ENCODE results near the gene NEBL.

Gene NEBL

DNA sequence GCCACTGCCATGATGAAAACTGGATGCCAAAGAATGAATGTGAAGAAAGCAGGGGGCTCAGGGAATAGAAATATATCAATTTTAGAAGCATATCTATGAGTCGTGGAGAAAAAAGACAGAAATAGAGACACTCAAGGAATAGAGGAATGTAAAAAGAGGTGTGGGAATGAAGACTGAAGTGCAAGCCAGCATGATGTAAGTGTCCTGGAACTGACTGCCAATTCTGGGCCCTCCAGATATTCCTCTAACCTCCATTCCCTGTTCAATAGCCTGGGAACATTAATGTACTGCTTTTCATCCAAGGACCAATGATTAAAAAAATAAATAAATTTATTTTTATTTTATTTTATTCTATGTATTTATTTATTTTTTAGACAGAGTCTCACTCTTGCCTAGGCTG is 40.6 kb downstream of the NEBL start:
- DNase-seq: no peak

DNA sequence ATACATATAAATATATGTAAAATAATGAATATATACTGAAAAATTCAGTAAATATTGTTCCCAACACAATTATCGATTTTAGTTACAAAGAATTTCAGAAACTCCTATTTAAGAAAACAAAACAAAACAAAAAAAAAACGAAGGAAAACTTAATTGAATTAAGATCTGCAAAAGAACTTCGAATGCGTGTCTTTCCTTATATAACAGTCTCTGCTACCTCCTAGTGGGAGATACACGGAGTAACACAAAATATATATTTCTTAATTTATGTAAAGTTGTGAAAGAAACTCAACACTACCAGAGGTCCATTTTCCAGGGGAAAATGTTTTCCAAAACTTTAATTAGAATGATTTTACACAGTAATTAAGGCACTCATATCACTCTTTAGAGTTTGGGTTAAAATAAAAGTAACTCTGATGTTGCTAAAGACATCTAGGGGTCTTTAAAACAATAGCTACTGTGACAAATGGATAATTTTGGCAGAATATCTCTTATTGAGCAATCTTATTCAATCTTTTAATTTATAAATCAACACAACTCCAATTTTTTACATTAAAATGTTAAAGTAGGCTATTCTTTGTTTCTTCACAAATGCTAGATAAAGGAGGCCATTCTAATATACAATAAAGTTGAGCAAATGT is 41.6 kb downstream of the NEBL start:
- no peak for DNase-seq

DNA sequence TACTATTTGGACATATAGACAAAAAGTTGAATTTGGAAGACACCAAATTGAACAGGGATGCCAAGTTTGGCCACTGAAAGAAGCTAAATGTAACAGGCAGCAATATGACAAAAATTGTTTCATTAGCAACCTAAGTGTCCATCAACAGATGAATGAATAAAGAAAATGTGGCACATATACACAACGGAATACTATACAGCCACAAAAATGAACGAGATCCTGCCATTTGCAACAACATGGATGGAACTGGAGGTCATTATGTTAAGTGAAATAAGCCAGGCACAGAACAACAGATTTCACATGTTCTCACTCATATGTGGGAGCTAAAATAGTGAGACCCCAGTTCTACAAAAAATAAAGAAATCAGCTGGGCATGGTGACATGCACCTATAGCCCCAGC is 43.8 kb downstream of the NEBL start:
- DNase-seq: no peak

DNA sequence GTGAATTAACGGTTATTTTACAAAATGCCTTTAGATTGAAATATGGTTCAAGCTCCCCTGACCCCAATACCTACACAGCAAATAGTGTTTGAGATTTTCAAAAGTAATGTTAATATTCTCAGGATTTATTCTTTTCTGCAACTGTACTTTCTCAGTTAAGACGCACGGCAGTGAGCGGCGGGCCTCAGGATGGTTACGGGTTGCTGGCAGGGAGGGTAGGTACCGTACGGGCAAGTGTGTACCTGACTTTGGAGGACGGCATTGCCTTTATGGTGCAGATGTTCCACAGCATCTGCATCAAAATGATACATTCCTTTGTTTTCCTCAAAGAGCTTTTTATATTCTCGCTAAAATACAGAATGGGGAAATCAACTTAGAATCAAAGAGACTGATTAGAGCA is 44.8 kb downstream of the NEBL start:
- DNase-seq: no peak

DNA sequence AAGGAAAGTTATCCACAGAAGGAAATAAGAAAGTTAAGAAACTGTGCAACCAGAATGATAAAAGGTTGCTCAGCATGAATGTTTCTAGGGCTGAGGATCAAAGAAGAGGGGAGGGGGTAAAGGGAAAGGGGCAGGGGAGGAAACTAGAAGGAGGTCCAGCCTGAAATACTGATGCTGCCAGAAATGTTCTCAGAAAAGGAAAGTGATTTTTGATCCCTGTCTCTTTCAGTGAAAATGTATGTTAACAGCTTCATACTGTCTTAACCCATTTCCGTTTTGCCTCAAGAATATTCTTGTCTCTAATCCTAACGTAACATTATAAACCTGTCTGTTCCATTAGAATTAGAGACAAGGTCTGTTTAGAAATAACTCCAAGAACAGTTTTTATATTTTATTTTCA is 49.6 kb downstream of the NEBL start:
- no peak for DNase-seq

DNA sequence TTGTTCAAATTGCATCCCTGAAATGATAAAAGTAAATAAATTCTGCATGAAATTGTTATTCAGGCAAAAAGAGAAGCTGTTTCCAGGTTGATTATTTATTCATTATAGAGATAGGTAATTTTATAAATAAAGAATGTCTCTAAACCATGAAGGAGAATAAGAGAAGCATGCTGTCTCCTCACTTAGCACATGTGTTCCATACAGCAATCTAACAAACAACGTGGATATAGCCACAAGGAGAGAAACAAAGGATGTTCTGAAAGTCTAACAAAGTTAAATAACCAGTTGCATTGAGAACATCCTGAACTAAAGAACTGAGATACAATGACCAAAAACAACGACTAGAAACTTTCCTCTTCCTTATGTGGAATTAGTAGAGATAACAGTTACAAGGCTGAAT is 50.8 kb downstream of the NEBL start:
- no peak for DNase-seq

DNA sequence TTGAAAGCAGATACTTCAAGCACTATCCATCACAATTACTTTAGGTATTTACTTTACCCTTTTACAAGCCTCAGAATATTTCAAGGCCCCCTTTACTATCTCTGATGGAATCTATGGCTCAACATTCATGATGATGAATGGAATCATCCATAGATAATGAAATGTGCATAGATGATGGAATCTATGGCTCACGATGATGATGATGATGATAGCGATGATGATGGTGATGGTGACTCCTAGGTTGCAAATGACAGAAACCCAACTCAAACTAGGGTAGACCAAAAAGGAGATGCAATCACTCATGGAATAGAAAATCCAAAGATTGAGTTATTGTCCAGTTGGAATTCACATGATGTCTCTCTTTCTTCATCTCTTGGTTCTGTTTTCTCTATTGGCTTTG is 55.7 kb downstream of the NEBL start:
- DNase-seq: no peak

DNA sequence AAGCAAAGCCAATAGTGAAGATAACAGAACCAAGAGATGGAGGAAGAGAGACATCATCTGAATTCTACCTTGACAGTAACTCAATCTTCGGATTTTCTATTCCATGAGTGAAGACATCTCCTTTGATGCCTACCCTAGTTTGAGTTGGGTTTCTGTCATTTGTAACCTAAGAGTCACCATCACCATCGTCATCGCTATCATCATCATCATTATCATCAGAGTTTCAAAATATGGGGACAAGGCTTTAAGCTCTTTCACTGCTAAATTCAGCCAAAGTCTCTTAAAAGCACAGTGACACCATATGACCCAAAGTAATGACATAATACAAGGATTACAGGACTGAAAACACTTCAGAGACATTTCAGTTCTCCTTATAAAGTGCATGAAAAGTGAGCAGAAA is 57.2 kb downstream of the NEBL start:
- no peak for DNase-seq

DNA sequence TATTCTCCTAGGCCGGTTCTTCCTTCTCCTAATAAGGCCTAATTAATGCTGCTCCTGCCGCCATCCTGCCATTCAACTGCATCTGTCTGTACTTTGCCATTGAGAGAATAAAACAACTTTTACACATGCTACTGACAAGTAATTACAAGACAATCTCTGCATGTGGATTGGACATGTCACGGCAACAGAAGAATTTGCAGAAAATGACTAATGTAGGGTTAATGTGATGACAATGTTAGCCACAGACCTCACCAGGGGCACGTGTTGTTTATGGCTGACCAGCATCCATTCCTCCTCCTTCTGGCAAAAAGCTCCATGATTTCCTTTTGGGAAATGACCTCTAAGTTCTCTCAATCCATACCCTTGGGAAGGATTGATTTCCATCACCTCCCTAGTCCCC is 58.0 kb downstream of the NEBL start:
- DNase-seq: no peak

DNA sequence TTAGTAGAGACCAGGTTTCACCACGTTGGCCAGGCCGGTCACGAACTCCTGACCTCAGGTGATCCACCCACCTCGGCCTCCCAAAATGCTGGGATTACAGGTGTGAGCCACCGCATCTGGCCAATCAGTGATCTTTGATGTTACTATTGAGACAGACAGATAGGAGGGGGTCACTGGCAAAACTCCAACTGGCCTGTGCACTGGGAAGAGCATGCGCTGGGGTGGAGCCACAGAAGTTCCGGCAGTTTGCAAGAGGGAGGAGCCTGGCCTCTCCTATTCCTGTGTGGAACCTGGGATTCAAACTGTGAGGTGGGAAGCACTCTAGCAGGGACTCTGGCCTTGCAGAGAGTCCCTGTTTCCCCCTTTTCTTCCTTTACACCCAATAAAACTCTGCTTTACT is 60.7 kb downstream of the NEBL start:
- DNase-seq: no peak

DNA sequence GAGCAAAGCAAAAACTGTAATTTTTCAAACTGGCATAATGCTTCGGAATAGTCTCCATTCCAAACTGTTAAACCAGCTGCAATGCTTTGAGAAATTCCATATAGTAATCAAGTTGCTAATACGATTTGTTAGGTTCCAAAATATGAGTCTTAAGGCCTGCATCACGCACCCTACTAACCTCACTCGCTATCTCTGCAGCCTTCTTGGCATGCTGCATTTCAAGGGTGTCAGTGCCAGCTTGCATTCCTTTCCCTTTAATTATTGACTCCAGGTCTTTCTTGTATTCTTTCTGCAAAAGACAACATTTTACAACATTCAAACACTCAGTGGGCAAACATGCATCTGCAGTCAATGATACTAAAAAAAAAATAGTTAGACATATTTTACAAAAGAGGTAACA is 61.8 kb downstream of the NEBL start:
- DNase-seq: no peak

DNA sequence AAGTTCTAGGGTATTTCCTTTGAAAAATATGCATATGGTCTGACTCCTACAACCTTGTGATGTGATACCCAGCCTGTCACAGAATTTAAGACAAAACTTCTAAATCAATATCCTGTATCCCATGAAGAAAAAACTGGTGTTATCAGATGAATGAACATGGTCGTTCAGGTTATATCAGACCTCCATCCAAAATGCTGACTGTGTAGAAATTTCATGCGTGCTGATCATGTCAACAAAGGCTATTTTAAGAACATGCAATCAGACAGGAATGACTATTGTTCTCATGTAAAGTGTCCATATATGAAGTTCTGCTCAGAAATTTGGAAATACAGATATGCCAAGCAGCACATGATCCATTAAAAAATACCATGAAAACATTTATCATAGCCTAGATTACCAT is 62.3 kb downstream of the NEBL start:
- DNase-seq: no peak

DNA sequence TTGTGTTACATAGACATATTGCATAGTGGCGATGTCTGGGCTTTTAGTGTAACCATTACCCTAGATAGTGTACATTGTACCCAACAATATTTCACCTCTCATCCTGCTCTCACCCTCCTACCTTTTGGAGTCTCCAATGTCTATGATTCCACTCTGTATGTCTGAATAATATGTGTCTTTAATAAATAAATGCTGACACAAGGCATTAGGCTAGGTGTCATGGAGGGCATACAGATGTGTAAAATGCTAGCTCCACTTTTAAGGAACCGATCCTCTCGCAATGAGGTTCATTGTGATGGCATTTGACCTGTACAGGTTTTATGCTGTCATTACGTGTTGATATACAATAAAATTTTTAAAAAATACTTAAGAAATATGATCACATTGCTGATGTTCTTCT is 74.3 kb downstream of the NEBL start:
- DNase-seq: no peak

DNA sequence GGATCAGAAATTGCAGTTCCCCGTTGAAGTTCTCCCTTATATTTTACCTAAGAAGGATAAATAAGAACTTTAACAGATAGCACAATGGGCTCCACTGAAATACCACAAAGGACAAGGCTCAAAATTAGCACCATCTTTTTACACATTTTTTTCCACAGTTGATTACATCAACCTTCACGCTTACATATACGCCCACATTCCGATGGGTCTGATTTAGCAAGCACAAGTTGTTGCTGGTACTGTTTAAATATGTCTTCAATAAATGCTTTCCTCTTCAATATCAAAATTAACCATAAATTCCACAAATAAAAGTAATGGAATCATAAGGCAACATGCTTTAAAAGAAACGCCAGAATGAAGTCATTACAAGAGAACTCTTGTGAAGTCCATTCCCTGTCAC is 79.5 kb downstream of the NEBL start:
- no peak for DNase-seq

DNA sequence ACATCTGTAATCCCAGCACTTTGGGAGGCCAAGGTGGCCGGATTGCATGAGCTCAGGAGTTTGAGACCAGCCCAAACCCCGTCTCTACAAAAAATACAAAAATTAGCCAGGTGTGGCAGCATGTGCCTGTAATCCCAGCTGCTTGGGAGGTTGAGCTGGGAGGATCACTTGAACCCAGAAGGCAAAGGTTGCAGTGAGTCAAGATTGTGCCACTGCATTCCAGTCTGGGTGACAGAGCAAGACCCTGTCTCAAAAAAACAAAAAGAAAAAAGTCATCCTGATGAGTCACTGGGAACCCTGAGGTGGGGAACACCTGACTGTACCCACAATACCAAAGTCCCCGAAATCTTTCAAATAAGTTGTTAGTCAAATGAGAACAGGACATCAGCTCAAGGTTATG is 80.0 kb downstream of the NEBL start:
- no peak for DNase-seq

DNA sequence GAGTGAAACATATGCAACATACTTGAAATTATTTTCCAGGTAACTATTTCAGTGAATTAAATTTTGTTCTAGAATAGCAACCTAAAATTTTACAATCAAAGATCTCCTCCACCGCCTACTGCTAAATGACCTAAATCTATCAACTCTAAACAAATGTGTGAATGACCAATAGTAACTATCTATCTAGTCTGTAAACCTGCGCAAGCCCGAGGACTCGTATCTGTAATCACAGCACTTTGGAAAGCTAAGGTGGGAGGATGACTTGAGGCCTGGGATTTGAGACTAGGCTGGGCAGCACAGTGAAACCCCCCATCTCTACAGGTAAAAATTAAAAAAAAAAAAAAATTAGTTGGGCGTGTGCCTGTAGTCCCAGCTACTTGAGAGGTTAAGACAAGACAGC is 83.0 kb downstream of the NEBL start:
- DNase-seq: no peak

DNA sequence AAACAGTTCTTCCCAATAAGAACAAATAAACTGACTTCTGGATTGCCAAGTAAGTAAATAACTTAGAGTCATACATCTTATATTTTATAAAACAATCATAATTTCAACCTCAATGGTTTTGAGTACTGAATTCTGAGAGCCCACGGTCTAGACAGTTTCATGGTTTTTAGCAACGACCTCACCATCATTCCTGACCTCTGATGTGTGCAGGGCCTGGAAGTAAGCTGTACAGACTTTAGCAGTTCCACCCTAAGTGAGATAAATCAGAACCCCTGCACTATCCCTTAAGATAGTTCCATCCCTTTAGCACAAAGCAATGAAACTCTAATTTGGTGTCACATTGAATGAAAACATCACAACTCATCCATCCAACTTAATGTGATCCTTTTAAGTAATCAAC is 86.0 kb downstream of the NEBL start:
- DNase-seq: no peak

DNA sequence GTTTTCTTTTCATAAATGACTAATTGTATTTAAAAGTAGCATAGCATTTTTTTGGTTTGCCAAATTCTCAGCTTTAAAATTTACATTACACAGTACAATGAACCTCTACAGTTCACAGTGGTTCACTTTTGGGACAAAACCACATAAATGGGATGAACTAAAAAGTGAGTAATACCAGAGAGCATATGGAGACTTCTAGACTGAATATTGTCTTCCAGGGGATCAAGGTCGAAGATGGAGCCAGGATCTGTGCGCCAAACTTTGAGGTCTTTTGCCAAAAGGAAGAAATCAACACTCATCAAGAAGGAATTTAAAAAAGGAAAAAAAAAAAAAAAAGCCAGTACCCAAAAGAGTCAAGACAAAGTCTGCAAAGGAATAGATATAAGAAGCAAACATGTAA is 87.5 kb downstream of the NEBL start:
- no peak for DNase-seq

DNA sequence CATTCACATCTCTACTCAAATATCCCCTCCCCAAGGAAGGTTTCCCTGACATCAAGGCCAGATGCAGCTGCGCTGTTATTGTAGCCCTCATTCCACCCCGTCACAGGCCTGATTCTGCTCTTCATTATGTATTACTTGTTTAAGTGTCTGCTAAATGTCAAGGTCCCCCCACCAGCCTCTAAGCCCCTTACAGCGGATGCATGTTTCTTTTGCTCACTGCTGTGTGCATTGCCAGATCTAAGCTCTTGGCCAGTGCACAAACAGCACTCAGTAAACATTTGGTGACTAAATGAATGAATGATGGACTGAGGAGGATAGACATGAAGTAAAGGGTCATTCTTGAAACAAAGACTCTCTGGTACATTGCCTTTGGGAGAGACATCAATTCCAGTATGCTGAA is 90.6 kb downstream of the NEBL start:
- no peak for DNase-seq

DNA sequence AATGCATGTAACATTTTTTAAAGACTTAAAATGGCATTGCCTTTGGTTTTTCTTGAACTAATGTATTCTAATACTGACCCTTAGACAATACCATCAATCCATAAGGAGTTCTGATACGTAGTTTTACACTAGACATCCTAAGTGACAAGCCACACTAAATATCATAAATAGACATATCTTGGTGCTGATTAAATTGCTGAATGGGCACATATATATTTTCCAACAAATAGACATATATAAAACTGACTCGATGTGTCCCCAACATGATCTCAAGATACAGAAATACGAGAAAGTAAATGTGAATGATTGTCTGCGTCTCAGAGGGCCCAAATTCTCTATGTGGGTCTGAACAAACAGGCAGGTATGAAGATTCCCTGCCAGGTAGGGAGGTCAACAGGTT is 99.8 kb downstream of the NEBL start:
- no peak for DNase-seq

DNA sequence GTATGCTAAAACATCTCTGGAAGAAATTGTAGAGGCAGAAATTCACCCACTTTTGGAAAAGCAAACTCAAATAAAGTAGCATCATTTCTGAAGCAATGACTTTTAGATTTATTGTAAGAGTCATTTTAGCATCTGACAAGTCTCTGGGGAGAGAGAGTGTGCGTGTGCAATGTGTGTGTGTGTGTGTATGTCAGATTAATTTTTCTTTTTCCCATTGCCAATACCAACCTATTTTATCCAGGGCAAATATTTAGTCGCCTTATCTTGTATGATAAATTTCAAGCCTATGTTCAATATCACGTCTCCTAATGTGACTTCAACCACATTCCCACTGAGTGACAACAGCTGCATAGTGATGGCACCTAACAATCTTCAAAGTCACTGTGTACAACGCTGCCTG is 101.7 kb downstream of the NEBL start:
- DNase-seq: no peak

DNA sequence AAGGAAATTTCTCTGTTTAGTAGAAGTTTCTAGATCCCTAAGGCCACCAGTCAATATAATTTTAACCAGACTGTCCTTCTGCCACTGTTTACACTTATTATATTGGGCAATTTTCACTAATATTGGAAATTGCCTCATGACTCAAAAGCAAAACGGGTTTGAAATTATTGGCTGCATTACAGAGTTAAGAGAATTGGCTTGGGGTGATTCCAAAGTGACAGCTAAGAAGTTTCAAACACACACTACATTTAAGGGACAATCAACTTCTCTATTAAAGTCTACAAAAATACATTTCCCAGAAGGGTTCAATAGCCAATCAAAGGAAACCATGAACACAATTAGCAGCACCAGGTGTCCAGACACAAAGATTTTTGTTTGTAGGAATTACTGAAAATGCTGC is 111.9 kb downstream of the NEBL start:
- DNase-seq: no peak

DNA sequence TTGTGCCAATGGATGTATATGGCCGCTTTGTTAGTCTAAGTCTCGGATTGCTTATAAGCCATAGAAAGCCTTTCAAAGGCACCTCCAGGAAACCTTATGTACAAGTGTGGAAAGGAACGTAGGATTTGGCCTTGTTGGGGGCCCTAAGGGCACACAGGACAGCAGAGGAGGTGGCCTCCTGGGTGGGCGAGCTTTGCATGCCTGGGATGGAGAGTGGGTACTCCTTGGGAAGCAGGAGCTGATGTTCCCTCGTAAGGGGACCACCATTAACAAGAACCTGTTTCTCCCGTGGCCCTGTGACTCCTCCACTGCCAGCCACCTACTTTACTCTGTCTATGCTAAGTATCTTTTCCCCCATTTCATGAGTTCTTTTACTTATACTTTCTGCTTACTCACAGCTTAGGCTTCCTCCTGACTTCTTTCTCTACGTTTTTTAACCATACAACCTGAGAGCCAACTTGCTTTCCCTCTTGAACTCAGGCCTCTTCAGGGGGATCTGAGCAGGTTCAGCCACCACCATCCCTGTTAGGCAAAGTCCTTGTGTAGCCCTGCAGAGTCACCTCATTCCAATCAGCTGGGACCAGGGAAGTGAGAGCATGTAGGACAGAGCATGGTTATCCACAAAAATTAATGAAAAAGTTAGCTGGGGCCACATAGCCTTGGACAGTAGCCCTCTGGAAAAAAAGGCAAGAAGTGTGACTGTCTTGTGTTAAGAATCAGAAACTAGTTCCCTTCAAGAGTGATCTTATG is 118.9 kb downstream of the NEBL start:
- no peak for DNase-seq

DNA sequence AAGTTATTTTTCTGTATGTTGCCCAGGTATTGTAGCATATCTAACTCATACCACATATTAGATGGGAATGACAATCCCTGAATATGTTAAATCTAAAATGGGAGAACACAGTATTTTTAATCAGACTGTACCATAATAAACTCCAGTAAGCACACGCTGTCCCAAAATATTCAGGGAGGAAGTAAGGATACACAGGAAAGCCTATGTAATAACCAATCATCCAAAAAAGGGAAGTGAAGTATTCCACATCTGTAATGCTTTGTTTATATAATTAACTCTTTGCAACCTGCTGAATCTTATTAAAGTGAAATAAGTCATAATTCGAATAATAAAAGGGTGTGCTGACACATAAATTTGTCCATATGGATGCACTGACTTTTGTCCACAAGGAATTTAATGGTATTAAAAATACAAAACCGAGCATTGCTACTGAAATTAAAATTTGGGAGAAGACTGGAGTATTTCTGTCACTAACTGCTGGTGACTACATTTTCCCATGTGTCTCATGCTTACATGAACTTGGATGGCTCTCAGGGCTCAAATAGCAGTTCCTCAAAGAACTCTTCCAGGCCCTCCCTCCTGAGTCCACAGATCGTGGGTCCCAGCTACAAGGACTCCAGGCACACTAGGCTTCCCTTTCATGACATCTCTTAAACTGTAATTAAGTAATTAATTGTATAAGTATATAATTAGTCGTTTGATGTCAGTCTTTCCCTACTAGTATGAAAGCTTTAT is 120.6 kb downstream of the NEBL start:
- no peak for DNase-seq

Measured in T-helper 9 cell (primary cell).